ENCODE data around the gene TRA2A.

DNA sequence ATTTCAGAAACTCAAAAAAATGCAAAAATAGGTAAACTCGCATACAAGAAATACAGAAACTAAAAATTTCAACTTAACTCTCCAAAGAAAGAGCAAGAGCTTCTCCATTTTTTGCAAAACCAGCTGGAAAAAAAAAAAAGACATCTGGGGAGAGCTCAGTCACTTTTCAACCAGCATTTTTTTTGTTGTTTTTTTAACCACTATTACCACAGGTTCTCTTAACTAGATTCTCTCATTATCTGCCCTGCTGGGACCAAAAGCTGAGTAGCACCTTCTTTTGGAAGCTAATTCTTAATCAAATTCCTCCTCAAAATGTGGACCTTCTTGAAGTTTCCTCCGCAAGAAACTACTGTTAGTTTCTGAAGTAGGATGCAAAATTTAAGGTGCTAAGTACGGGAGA is 75.7 kb downstream of the TRA2A start:
- TF ChIP-seq EZH2 (IDR thresholded peaks at IDR 0.05; ENCODE audit: low read depth) (no peak), CTCF (conservative IDR thresholded peaks at IDR 0.05) (no peak)

All from PC-9 (cell line).